WTC11 (cell line): ENCODE results near the gene NFIX. TPM values are rescaled to one million over a fixed set of nuclear protein-coding genes. Genes with fewer than 3 reads are reported as not detected.

ENCODE experiments used
- ATAC-seq: fragments of 200-7000 bp; cut with Tn5 transposase; 2 replicates; pipeline ENCODE4 v1.10.0; 2021; ENCODE audit warnings: mild to moderate bottlenecking, moderate library complexity
- CTCF ChIA-PET: fragments of 300-600 bp; sonication (Branson Sonifier 250); formaldehyde crosslinking; loops from one replicate; lab custom pipeline; 2021; ENCODE audit warnings: antibody characterized with exemption; lab: Charles Lee
- POLR2A ChIA-PET: fragments of 350-600 bp; sonication (Branson Sonifier 250); formaldehyde crosslinking; loops from one replicate; lab custom pipeline; 2021; ENCODE audit warnings: antibody characterized with exemption; lab: Charles Lee
- DNase-seq: peaks from one replicate; pipeline ENCODE4 v3.0.0; 2021; ENCODE audit warnings: low spot score
- H3K27ac Mint-ChIP-seq: 2 replicates; pipeline ENCODE4 v1.8.0; 2021; ENCODE audit warnings: mixed read lengths
- H3K27me3 Mint-ChIP-seq: 2 replicates; pipeline ENCODE4 v1.8.0; 2021; ENCODE audit warnings: low read depth, mild to moderate bottlenecking, moderate library complexity, mixed read lengths
- H3K36me3 Mint-ChIP-seq: 2 replicates; pipeline ENCODE4 v1.8.0; 2021; ENCODE audit warnings: mixed read lengths
- H3K4me1 Mint-ChIP-seq: 2 replicates; pipeline ENCODE4 v1.8.0; 2022; ENCODE audit warnings: mixed read lengths
- H3K4me3 Mint-ChIP-seq: 2 replicates; pipeline ENCODE4 v1.8.0; 2021; ENCODE audit warnings: mild to moderate bottlenecking, moderate library complexity, mixed read lengths
- H3K9me3 Mint-ChIP-seq: 2 replicates; pipeline ENCODE4 v1.8.0; 2021; ENCODE audit warnings: mixed read lengths
- ATF3 ChIP-seq: sonication (generic); formaldehyde crosslinking; conservative IDR thresholded peaks from 2 replicates; pipeline ENCODE4 v1.8.1; 2022; ENCODE audit warnings: mild to moderate bottlenecking, missing genetic modification reagents
- E2F5 ChIP-seq: sonication (generic); formaldehyde crosslinking; IDR thresholded peaks from 2 replicates; pipeline ENCODE4 v1.8.1; 2022; ENCODE audit warnings: mild to moderate bottlenecking, moderate library complexity, missing genetic modification reagents
- FOXK1 ChIP-seq: sonication (generic); formaldehyde crosslinking; IDR thresholded peaks from 2 replicates; pipeline ENCODE4 v1.8.0; 2022; ENCODE audit warnings: mild to moderate bottlenecking, moderate library complexity, missing genetic modification reagents
- GTF2I ChIP-seq: fragments of 250-450 bp; sonication (Bioruptor Pico); conservative IDR thresholded peaks from 2 replicates; pipeline ENCODE4 v1.4.0; 2021; ENCODE audit warnings: mild to moderate bottlenecking
- PRDM15 ChIP-seq: sonication (generic); formaldehyde crosslinking; IDR thresholded peaks from 2 replicates; pipeline ENCODE4 v1.8.0; 2022; ENCODE audit warnings: missing genetic modification reagents
- TEAD1 ChIP-seq: sonication (generic); formaldehyde crosslinking; IDR thresholded peaks from 2 replicates; pipeline ENCODE4 v1.8.0; 2022; ENCODE audit warnings: mild to moderate bottlenecking, missing genetic modification reagents
- USF1 ChIP-seq: sonication (generic); formaldehyde crosslinking; IDR thresholded peaks from 2 replicates; pipeline ENCODE4 v1.8.0; 2022; ENCODE audit warnings: mild to moderate bottlenecking, missing genetic modification reagents
- ZNF121 ChIP-seq: sonication (generic); formaldehyde crosslinking; IDR thresholded peaks from 2 replicates; pipeline ENCODE4 v1.8.0; 2023; ENCODE audit warnings: missing genetic modification reagents
- total RNA-seq: library from RNA; stranded (reverse); gene quantifications from 3 replicates; pipeline ENCODE4 v1.2.3, GENCODE V29; 2021
- TF ChIP-seq, protein P1 (sequence below): sonication (generic); formaldehyde crosslinking; IDR thresholded peaks from 2 replicates; pipeline ENCODE4 v1.8.1; 2023; ENCODE audit warnings: mild to moderate bottlenecking, missing genetic modification reagents, borderline replicate concordance
- TF ChIP-seq, protein P2 (sequence below): sonication (generic); formaldehyde crosslinking; conservative IDR thresholded peaks from 2 replicates; pipeline ENCODE4 v1.8.1; 2023; ENCODE audit warnings: mild to moderate bottlenecking, low read depth, missing genetic modification reagents, moderate library complexity

The NFIX gene
- total RNA-seq, 1 experiment from 2014 or later: 1.4 TPM

DNA sequence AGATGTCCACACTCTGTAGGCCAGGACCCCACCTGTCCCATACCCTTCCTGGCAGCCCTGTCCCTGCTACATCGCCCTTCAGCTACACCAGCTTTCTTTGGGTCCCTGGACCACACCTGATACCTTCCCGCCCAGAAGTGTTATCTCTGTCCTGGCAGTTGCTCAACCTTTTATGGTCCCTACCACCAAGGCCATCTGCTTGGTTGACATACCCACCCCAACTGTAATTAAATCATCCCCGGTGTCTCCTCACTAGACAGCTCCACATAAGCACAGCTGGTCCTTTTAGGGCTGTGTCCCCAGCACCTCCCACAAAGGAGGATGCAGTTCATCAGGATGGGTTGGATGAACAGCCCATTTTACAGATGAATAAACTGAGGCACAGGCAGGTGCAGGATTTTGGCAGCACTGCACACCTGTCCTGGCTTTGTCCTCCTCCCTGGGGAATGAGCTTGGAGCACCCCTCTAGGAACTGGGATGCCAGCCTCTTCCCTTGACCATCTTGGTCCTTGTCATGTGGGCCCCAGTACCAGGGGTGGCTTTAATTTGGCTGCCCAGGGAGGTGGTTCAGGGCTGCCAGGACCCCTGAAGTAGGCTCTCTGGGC lies 135.7 kb downstream of the NFIX start (continued):
- TF ChIP-seq ZNF121 (CRISPR knock-in tag): no peak

GRCh38 chr19:13132471-13133180 lies 137.4 kb downstream of the NFIX start:
- Mint-ChIP-seq H3K27ac (peak overlapping the region; percentile 15), H3K27me3 (no peaks in the 10 kb centered on the region), H3K9me3 (no peaks in the 10 kb centered on the region), H3K4me3 (no peak overlapping the region), H3K36me3 (peaks cover 26% of the 10 kb centered on the region), H3K4me1 (no peaks in the 10 kb centered on the region)
- DNase-seq: no peak
- POLR2A ChIA-PET: interaction anchor here (0.6 to 2.0 kb wide), 3 partner anchors 15 to 121 kb away, joined by 3 to 5 read pairs (median 3); partner anchors contain the start of genes IER2, NACC1 and STX10
- TF ChIP-seq E2F5 (no peak), PRDM15 (CRISPR knock-in tag) (0 out of 2 replicates have a peak, but pooled peaks have one; percentile 41)
- no peak for ATAC-seq
- CTCF ChIA-PET: interaction anchor here (0.5 to 2.1 kb wide), 4 partner anchors 15 to 1519 kb away, joined by 3 to 7 read pairs (median 4); no protein-coding TSS in a partner anchor

DNA sequence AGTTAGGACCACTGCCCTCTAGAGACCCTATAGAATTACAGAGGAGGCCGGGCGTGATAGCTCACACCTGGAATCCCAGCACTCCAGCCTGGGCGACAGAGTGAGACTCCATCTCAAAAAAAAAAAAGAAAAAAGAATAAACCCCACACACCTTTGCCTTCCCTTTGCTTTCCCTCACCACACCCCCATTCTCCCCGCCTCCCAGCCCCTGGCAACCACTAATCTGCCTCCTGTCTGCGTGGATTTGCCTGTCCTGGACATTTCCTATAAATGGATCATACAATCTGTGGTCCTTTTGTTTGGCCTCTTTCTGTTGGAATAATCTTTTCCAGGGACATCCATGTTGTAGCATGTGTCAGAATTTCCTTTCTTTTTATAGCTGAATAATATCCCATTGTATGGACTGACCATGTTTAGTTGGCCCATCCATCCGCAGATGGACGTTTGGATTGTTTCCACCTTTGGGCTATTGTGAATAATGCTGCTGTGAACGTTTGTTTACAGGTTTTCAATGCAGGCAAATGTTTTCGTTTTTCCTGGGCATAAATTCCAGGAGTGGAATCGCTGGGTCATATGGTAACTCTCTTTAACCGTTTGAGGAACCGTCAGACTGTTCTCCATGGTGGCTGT lies 138.1 kb downstream of the NFIX start:
- Mint-ChIP-seq H3K27ac (peak overlapping the region; percentile 63; the same call in 1 of the 2 replicates), H3K9me3 (no peaks in the 10 kb centered on the region), H3K27me3 (no peaks in the 10 kb centered on the region), H3K4me3 (no peak overlapping the region), H3K4me1 (no peaks in the 10 kb centered on the region), H3K36me3 (peaks cover 31% of the 10 kb centered on the region)
- TF ChIP-seq TEAD1 (CRISPR knock-in tag) (no peak), USF1 (no peak), ATF3 (CRISPR knock-in tag) (no peak), FOXK1 (CRISPR knock-in tag) (no peak), GTF2I (CRISPR knock-in tag) (no peak)
- TF ChIP-seq, protein P1, sequence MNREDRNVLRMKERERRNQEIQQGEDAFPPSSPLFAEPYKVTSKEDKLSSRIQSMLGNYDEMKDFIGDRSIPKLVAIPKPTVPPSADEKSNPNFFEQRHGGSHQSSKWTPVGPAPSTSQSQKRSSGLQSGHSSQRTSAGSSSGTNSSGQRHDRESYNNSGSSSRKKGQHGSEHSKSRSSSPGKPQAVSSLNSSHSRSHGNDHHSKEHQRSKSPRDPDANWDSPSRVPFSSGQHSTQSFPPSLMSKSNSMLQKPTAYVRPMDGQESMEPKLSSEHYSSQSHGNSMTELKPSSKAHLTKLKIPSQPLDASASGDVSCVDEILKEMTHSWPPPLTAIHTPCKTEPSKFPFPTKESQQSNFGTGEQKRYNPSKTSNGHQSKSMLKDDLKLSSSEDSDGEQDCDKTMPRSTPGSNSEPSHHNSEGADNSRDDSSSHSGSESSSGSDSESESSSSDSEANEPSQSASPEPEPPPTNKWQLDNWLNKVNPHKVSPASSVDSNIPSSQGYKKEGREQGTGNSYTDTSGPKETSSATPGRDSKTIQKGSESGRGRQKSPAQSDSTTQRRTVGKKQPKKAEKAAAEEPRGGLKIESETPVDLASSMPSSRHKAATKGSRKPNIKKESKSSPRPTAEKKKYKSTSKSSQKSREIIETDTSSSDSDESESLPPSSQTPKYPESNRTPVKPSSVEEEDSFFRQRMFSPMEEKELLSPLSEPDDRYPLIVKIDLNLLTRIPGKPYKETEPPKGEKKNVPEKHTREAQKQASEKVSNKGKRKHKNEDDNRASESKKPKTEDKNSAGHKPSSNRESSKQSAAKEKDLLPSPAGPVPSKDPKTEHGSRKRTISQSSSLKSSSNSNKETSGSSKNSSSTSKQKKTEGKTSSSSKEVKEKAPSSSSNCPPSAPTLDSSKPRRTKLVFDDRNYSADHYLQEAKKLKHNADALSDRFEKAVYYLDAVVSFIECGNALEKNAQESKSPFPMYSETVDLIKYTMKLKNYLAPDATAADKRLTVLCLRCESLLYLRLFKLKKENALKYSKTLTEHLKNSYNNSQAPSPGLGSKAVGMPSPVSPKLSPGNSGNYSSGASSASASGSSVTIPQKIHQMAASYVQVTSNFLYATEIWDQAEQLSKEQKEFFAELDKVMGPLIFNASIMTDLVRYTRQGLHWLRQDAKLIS: no peak
- TF ChIP-seq, protein P2, sequence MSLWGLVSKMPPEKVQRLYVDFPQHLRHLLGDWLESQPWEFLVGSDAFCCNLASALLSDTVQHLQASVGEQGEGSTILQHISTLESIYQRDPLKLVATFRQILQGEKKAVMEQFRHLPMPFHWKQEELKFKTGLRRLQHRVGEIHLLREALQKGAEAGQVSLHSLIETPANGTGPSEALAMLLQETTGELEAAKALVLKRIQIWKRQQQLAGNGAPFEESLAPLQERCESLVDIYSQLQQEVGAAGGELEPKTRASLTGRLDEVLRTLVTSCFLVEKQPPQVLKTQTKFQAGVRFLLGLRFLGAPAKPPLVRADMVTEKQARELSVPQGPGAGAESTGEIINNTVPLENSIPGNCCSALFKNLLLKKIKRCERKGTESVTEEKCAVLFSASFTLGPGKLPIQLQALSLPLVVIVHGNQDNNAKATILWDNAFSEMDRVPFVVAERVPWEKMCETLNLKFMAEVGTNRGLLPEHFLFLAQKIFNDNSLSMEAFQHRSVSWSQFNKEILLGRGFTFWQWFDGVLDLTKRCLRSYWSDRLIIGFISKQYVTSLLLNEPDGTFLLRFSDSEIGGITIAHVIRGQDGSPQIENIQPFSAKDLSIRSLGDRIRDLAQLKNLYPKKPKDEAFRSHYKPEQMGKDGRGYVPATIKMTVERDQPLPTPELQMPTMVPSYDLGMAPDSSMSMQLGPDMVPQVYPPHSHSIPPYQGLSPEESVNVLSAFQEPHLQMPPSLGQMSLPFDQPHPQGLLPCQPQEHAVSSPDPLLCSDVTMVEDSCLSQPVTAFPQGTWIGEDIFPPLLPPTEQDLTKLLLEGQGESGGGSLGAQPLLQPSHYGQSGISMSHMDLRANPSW (CRISPR knock-in tag): no peak
- 0 out of 2 replicates have a peak, but pooled peaks have one; percentile 41 for ATAC-seq
- POLR2A ChIA-PET: interaction anchor here (1.6 to 2.0 kb wide), 2 partner anchors 15 to 16 kb away, joined by 3 to 5 read pairs; partner anchors contain the start of genes IER2, NACC1 and STX10
- CTCF ChIA-PET: interaction anchor here (1.0 to 2.1 kb wide), 4 partner anchors 14 to 62 kb away, joined by 3 to 7 read pairs (median 4); no protein-coding TSS in a partner anchor
- DNase-seq: no peak
